GM18511 (cell line): Measurements from ENCODE around the gene DTX1.

Experiments
- ATAC-seq: cut with Tn5 transposase; IDR thresholded peaks from one replicate; pipeline ENCODE4 v1.9.1; 2021; ENCODE audit warnings: mild to moderate bottlenecking, moderate library complexity; ENCODE audit not compliant: unreplicated experiment

DTX1 gene

DNA sequence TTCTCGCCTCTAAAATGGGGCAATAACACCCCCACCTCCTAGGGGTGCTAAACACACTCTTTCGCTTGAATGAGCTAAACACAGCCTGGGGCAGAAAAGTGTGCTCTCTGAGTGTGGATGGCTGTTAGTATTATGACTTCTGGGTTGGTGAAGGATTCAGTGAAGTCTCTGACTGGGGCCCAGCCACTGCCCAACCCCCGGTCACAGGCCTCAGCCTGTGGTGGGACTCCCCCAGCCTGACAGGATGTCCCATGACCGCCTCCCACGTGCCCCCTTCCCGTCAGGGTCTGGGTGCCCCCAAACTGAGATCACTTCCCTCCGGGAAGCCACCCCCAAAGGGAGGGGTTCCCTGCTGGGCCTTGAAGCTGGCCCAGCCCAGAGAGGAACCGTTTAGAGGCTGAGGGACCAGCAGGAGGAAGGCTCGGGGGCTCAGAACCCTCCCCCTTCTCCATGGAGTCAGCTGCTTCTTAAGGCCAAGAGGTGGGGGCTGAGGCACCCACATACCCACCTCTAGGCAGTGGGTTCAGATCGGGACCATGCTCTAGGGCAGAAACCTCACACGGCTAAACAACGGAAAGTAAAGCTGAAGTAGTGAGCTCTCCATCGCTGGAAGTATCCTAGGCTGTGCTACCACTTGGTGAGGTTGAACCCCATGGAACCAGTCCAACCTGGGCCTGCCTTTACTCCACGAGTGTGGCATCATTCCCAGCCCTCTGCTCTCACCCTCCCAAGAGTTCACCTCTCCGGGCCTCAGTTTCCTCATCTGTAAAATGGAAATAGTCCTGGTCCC, 13.8 kb downstream of the DTX1 start:
- peak; percentile 53 for ATAC-seq

GRCh38 chr12:113071135-113072112, 14.9 kb downstream of the DTX1 start:
- no peak for ATAC-seq

DNA sequence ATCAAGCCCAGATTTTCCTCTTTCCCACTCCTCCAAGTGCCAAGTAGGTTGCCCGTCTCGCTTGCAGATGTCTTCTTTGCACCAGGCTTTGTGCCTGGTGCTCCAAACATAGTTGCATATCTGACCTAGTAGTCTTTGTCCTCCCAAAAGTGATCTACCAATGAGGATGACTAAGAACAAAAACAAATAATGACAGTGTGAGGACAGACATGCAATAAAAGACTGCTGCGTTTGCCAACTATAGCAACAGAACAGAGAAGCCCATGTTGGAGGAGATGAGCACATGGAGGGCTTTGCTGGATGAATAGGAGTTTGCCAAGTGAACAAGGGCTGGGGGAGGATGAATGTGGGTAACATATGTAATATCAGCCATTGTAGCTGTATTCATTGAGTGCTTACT, 15.6 kb downstream of the DTX1 start:
- ATAC-seq, result no peak

DNA sequence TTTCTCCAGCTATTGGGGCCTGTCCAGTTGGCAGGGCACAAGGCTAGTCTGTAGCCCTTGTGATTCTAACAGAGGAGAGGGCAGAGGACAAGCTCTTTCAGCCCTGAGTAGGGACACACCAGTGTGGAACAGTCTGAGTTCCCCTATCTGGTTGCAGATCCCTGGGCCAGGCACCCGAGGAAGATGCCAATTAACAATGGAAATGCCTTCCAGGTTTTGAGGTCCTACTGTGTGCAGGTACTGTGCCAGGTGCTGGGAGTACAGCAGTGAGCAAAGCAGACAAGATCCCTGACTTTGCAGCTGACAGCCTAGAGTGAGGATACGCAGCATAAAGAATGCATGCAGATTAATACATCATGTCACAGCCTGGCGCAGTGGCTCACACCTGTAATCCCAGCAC, 17.1 kb downstream of the DTX1 start:
- no peak for ATAC-seq

DNA sequence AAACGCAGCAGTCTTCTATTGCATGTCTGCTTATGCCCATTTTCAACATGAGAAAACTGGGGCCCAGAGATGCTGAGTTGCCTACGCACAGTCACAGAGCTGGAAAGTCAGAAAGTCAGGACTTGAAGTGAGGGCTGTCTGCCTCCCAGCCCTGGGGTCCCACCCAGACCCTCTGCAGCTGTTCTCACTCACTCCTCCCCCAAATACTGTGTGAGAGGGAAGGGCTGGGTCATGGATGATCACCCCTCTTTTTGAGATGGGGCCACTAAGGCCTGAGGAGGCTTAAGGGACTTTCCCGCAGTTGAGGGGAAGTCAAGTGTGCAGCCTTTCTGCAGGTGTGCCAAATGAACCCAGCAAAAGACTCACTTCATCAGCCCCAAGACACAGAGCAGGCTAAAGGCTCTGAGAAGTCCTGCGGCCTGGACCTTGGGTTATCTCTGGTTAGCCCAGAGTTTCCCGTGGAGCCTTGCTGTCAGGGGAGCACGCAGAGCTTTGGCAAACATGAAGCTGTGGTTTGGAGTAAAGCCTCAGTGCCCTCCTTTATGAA, 18.7 kb downstream of the DTX1 start:
- peak; percentile 91 for ATAC-seq

GRCh38 chr12:113077057-113077858, 20.7 kb downstream of the DTX1 start:
- ATAC-seq, result no peak

- ATAC-seq, result no peak
Observed at GRCh38 chr12:113077859-113078255, 21.3 kb downstream of the DTX1 start.

DNA sequence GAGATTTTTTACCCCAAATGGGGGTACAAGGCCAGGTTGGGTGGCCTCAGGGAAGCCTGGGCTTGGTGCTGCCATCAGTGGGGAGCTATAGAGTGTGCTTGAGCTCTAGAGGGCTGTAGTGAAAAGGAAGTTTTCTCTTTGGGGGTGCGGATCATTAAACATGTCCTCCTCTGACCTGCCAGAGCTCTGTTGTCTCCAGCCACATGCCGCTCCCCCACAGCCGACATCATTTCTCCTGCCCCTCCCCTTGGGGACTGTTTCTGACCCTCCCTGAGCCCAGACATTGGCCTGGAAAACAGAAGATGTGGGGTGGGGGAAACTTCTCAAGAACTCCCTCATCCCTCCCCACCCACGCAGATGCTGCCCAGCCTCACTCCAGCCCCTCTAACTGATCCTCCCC, 25.3 kb downstream of the DTX1 start:
- ATAC-seq, result no peak

DNA sequence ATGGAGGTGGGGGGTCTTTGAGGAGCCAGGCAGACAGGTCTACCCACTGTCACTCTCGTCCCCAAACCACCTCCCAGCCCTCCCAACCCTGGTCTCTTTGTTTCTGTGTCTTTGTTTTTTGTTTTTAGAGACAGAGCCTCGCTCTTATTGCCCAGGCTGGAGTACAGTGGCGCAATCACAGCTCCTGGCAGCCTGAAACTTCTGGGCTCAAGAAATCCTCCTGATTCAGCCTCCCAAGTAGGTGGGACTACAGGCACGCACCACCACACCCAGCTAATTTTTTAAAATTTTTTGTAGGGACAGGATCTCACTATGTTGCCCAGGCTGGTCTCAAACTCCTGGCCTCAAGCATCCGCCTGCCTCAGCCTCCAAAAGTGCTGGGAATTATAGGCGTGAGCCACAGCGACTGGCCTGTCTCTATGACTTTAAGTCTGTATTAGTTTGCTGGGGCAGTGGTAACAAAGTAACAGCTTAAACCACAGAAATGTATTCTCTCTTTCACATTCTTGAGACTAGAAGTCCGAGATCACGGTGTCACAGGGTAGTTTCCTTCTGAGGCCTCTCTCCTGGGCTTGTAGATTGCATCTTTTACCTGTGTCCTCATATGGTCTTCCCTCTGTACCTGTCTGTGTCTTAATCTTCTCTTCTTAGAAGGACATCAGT, 26.1 kb downstream of the DTX1 start:
- ATAC-seq, result peak; percentile 80

DNA sequence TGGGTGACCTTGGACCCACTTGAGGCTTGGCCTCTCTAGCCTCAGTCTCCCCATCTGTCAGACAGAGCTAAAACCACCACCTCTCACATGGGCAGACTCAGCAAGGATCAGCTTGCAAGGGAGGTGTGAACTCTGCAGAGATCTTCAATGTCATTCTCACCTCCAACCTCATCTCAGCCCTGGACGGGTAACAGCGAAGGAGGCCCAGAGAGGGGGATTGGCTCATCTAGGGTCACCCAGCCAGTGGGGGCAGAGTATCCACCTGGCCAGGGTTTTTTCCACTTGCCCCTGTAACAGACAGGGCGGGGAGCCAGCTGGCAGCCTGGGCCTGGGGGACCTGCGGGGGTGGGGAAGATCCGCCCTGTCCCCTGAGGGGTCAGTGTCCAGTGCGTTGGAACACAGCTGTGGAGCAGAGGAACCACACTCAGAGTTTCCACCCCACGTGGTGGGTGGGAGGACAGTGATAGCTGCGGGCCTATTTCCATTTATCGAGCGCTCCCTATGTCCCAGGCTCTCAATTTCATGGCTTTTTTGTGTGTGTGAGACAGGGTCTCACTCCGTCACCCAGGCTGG, 27.4 kb downstream of the DTX1 start:
- ATAC-seq, result no peak

DNA sequence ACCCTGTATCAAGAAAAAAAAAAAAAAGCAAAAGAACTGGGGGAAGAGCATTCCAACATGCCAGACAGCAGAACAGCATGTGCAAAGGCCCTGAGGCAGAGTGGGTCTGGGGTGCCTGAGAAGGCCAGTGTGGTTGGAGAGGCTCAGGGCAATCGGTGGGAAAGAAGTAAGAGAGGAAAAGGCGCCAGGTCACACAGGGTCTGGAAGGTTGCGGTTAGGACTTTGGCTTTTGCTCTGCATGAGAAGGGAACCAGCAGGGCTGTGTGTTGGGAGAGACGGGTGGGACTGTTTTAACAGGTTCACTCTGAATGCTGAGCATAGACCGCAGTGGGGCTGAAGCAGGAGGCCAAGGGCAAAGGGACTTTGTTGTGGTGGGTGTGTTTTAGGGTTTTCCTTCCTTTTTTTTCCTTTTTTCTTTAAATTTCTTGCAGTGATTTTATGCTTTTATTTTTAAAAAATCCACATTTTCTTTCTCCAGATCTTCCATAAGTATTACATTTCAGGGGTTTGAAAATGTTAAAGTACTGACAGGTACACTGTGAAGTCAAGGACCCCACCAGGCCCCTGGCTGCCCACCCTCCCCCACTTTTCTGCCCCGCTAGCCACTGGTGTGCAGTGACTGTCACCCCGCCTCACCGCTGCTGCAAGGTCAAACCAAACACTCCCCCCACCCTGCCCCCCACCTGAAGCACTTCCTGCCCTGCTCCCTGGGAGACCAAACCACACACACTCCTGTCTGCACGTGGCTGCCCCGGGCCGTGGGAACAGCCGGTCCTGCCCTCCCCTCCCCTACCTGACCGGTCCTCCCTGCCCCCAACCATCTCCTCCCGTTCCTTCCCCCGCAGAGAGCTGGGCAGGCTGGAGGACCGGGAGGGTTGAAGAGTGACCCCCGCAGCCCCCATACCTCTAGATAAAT, 30.0 kb downstream of the DTX1 start:
- ATAC-seq, result no peak

GRCh38 chr12:113087193-113087592, 30.7 kb downstream of the DTX1 start:
- ATAC-seq, result no peak

GRCh38 chr12:113088037-113088436, 31.5 kb downstream of the DTX1 start:
- no peak for ATAC-seq

- no peak for ATAC-seq
Observed at GRCh38 chr12:113088971-113089756, 32.6 kb downstream of the DTX1 start.

DNA sequence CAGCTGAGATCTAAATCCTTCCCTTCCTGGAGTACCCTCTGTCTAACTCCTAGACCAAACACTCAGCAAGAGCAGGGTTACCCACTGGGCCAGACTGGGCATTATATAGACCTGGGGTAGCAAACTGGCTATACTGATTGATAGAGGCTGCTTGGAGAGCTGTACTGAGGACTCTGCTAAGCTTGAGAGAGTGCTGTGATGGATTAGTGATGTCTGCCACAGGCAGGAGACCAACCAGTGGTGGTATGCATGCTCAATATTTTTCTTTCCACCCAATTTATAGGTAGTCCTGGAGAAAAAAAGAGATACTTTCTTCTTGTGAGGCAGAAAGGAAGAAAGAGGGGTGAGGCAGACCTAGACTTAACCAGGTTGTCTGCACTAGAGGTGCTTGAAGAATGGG, 33.3 kb downstream of the DTX1 start:
- ATAC-seq, result no peak

DNA sequence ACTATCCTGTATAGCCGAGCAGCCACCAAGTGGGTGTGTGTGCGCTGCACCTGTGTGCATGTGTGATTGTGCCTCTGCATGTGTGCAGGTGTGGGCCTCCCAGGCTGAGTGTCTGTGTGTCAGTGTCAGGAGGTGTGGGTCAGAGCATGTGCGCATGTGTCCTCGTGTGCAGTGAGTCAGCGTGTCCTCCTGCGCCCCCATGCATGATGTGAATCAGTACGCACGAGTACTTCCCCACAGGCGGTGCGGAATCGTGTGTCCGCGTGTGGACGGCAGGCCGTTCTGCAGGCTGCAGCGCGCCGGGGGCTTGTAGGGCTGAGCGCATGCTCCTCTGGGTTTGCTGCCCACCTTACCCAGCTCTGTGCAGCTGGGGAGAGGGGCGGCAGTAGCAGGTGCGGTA, 34.2 kb downstream of the DTX1 start:
- ATAC-seq, result no peak

DNA sequence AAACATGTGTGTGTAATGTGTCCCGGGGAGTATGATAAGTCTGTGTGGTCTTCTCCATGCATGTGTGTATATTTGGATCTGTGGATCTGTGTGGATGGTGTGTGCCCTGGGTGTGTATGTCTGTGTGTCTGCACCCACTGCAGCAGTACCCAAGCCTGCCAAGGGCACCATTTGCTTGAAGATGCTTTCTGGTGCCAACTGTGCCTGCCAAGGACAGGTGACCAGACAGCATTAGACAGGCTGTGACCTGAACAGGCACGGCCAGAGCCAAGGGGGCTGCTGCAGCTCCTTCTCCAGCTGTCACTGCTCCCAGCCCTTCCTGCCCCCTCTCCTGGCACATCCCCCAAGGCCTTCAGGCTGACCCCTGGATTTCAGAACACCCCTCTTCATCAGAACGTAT, 35.0 kb downstream of the DTX1 start:
- no peak for ATAC-seq
